Fibroblast of lung (primary cell): Measurements from ENCODE around the gene IRGC. TPM values are rescaled to one million over a fixed set of nuclear protein-coding genes. Genes with fewer than 3 reads are reported as not detected.

Source experiments
- DNase-seq, 2 donors: peaks; one replicate each; pipeline versions ENCODE4 v3.0.0 to v3.0.0-alpha.2; 2010; ENCODE audit warnings: low read depth in 2 of 2
- H2AFZ ChIP-seq: 2 replicates; pipeline ENCODE4 v1.5.1; 2012; ENCODE audit warnings: low read length, control low read depth, inconsistent platforms
- H3K27ac ChIP-seq: 2 replicates; pipeline ENCODE4 v1.5.1; 2011; ENCODE audit warnings: low read length, control low read depth; ENCODE audit not compliant: insufficient read depth
- H3K27me3 ChIP-seq: 2 replicates; pipeline ENCODE4 v1.5.1; 2011; ENCODE audit warnings: mild to moderate bottlenecking, low read length; ENCODE audit not compliant: control insufficient read depth, insufficient read depth
- H3K36me3 ChIP-seq: 2 replicates; pipeline ENCODE4 v1.5.1; 2011; ENCODE audit warnings: low read length; ENCODE audit not compliant: control insufficient read depth, insufficient read depth
- H3K4me1 ChIP-seq: 2 replicates; pipeline ENCODE4 v1.5.1; 2011; ENCODE audit warnings: low read length; ENCODE audit not compliant: control insufficient read depth, insufficient read depth; ENCODE audit errors: extremely low read depth
- H3K4me2 ChIP-seq: 2 replicates; pipeline ENCODE4 v1.5.1; 2011; ENCODE audit warnings: low read length, control low read depth; ENCODE audit not compliant: insufficient read depth; ENCODE audit errors: extremely low read depth
- H3K4me3 ChIP-seq, 4 experiments: fragments of 200-600 bp in 1 of 4; sonication (generic) in 1 of 4; replicated peaks in 1 of 4; 2 replicates each; pipeline ENCODE4 v1.5.1; 2011 to 2016; ENCODE audit warnings: low read length in 4 of 4, low read depth in 3 of 4, mild to moderate bottlenecking in 3 of 4, control low read depth in 2 of 4, inconsistent platforms in 1 of 4, mixed read lengths in 1 of 4; ENCODE audit not compliant: insufficient read depth in 1 of 4; ENCODE audit errors: control extremely low read depth in 1 of 4
- H3K79me2 ChIP-seq: 2 replicates; pipeline ENCODE4 v1.5.1; 2012; ENCODE audit warnings: mild to moderate bottlenecking, low read length, inconsistent platforms; ENCODE audit not compliant: control insufficient read depth, insufficient read depth
- H3K9ac ChIP-seq: 2 replicates; pipeline ENCODE4 v1.5.1; 2011; ENCODE audit warnings: mild to moderate bottlenecking, low read length, control low read depth; ENCODE audit not compliant: insufficient read depth
- H3K9me3 ChIP-seq: 2 replicates; pipeline ENCODE4 v1.5.1; 2012; ENCODE audit warnings: low read depth, low read length; ENCODE audit not compliant: control insufficient read depth, insufficient read depth
- H4K20me1 ChIP-seq: 2 replicates; pipeline ENCODE4 v1.5.1; 2011; ENCODE audit warnings: low read length; ENCODE audit not compliant: control insufficient read depth, insufficient read depth; ENCODE audit errors: extremely low read depth
- CTCF ChIP-seq, 2 donors: IDR thresholded peaks in 1 of 2; conservative IDR thresholded peaks in 1 of 2; 1 replicate in 1 of 2; 2 replicates in 1 of 2; pipeline ENCODE4 v1.5.1; 2011 to 2012; ENCODE audit warnings: low read length in 2 of 2, control low read depth in 1 of 2, inconsistent platforms in 1 of 2, low read depth in 1 of 2, mild to moderate bottlenecking in 1 of 2
- EZH2 ChIP-seq: IDR thresholded peaks from 2 replicates; pipeline ENCODE4 v1.5.1; 2012; ENCODE audit warnings: low read length, control low read depth, mild to moderate bottlenecking; ENCODE audit errors: missing control alignments
- polyA plus RNA-seq, 2 donors: library from polyadenylated mRNA; depleted of rRNA in 1 of 2; stranded (reverse) in 1 of 2; unstranded in 1 of 2; fragments of >200 nt; gene quantifications; 2 replicates each; pipeline ENCODE4 v1.2.1, GENCODE V29; 2011 to 2012; ENCODE audit warnings: missing spikeins in 1 of 2
- total RNA-seq: library from RNA; depleted of rRNA; stranded (reverse); fragments of >200 nt; gene quantifications from 2 replicates; pipeline ENCODE4 v1.2.1, GENCODE V29; 2014

IRGC gene
- total and polyA plus RNA-seq, 2 donors (not counting 1 experiment from before 2014, with no cell fraction given) = not detected

GRCh38 chr19:43748685-43749084, 32.8 kb downstream of the IRGC start:
- H3K36me3 ChIP-seq = peaks cover 29% of the 10 kb centered on the region
- no peak overlapping the region for H3K4me2 ChIP-seq
- no peak overlapping the region for H3K27ac ChIP-seq

GRCh38 chr19:43749152-43749551, 33.3 kb downstream of the IRGC start:
- Histone ChIP-seq H3K36me3 (peaks cover 26% of the 10 kb centered on the region), H3K4me3 (no peak overlapping the region)

More at GRCh38 chr19:43748685-43749084, 32.8 kb downstream of the IRGC start:
- no peaks in the 10 kb centered on the region for H3K27me3 ChIP-seq
- H3K9me3 ChIP-seq = no peaks in the 10 kb centered on the region
- no peak overlapping the region for H3K9ac ChIP-seq
- TF ChIP-seq CTCF (conservative IDR thresholded peaks at IDR 0.05 in 1 of 2, IDR thresholded peaks at IDR 0.05 in 1 of 2; ENCODE audit: low read depth in 1 of 2, low read length in 2 of 2) = no peak
- no peak for TF ChIP-seq EZH2
- no peaks in the 10 kb centered on the region for H4K20me1 ChIP-seq
- H2AFZ ChIP-seq = no peak overlapping the region
- no peak for DNase-seq
- H3K79me2 ChIP-seq = peaks cover 18% of the 10 kb centered on the region
- H3K4me3 ChIP-seq = no peak overlapping the region
- H3K4me1 ChIP-seq = peaks cover 14% of the 10 kb centered on the region

GRCh38 chr19:43749898-43750297, 34.0 kb downstream of the IRGC start:
- Histone ChIP-seq H3K79me2 (peaks cover 23% of the 10 kb centered on the region), H3K27ac (no peak overlapping the region), H3K4me2 (no peak overlapping the region), H3K4me3 (no peak overlapping the region), H3K36me3 (peaks cover 21% of the 10 kb centered on the region), H4K20me1 (no peaks in the 10 kb centered on the region), H2AFZ (no peak overlapping the region), H3K9me3 (no peaks in the 10 kb centered on the region), H3K27me3 (no peaks in the 10 kb centered on the region), H3K4me1 (peaks cover 16% of the 10 kb centered on the region), H3K9ac (no peak overlapping the region)
- TF ChIP-seq EZH2 (no peak), CTCF (conservative IDR thresholded peaks at IDR 0.05 in 1 of 2, IDR thresholded peaks at IDR 0.05 in 1 of 2; ENCODE audit: low read depth in 1 of 2, low read length in 2 of 2) (no peak)
- no peak for DNase-seq

More at GRCh38 chr19:43749152-43749551, 33.3 kb downstream of the IRGC start:
- Histone ChIP-seq H3K27me3 (no peaks in the 10 kb centered on the region), H3K9ac (no peak overlapping the region), H4K20me1 (no peaks in the 10 kb centered on the region), H3K4me1 (peaks cover 16% of the 10 kb centered on the region), H2AFZ (no peak overlapping the region), H3K27ac (no peak overlapping the region), H3K9me3 (no peaks in the 10 kb centered on the region), H3K79me2 (peaks cover 23% of the 10 kb centered on the region), H3K4me2 (no peak overlapping the region)
- DNase-seq = no peak
- TF ChIP-seq CTCF (conservative IDR thresholded peaks at IDR 0.05 in 1 of 2, IDR thresholded peaks at IDR 0.05 in 1 of 2; ENCODE audit: low read depth in 1 of 2, low read length in 2 of 2) = no peak
- TF ChIP-seq EZH2 = no peak
